HepG2 (cell line): ENCODE measurements around the gene JAZF1.

Experiments used
- ATF1 ChIP-seq: IDR thresholded peaks from 2 replicates; pipeline ENCODE4 v1.6.1; 2016; ENCODE audit warnings: mild to moderate bottlenecking, control low read depth
- CREM ChIP-seq, 2 experiments: sonication (generic) in 1 of 2; formaldehyde crosslinking in 1 of 2; IDR thresholded peaks; 2 replicates each; pipeline versions ENCODE4 v1.4.0 to v1.6.1; 2016 to 2020; ENCODE audit warnings: antibody characterized with exemption in 1 of 2, mild to moderate bottlenecking in 1 of 2, missing genetic modification reagents in 1 of 2
- FOXK2 ChIP-seq: fragments of 450-650 bp; IDR thresholded peaks from 2 replicates; pipeline ENCODE4 v1.6.1; 2016
- POLR2A ChIP-seq, 2 experiments: IDR thresholded peaks; 2 replicates each; pipeline ENCODE4 v1.6.1; 2011; ENCODE audit warnings: low read depth in 2 of 2, low read length in 2 of 2, mild to moderate bottlenecking in 1 of 2, moderate library complexity in 1 of 2; ENCODE audit not compliant: insufficient read depth in 1 of 2
- TF ChIP-seq, protein P1 (sequence below): sonication (generic); formaldehyde crosslinking; conservative IDR thresholded peaks from 2 replicates; pipeline ENCODE4 v1.4.0; 2020; ENCODE audit warnings: missing genetic modification reagents

GRCh38 chr7:28018856-28019465, 161.6 kb downstream of the JAZF1 start:
- TF ChIP-seq, protein P1, sequence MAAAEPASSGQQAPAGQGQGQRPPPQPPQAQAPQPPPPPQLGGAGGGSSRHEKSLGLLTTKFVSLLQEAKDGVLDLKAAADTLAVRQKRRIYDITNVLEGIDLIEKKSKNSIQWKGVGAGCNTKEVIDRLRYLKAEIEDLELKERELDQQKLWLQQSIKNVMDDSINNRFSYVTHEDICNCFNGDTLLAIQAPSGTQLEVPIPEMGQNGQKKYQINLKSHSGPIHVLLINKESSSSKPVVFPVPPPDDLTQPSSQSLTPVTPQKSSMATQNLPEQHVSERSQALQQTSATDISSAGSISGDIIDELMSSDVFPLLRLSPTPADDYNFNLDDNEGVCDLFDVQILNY (CRISPR knock-in tag): no peak
- TF ChIP-seq FOXK2: no peak
- no peak for TF ChIP-seq POLR2A (IDR thresholded peaks at IDR 0.05; ENCODE audit: insufficient read depth in 1 of 2, low read depth in 2 of 2, low read length in 2 of 2)
- no peak for TF ChIP-seq CREM (IDR thresholded peaks at IDR 0.05)
- TF ChIP-seq CREM (CRISPR knock-in tag; IDR thresholded peaks at IDR 0.05): no peak
- TF ChIP-seq ATF1 (CRISPR knock-in tag): no peak
